SK-N-SH (cell line): Measurements from ENCODE around the gene ZNF69. TPM values are rescaled to one million over a fixed set of nuclear protein-coding genes. Genes with fewer than 3 reads are reported as not detected.

Experiments used
- CTCF ChIA-PET: fragments of 300-600, 350-600 bp; formaldehyde crosslinking; extraction: SDS; loops from one replicate; lab custom pipeline; 2021; lab: Yijun Ruan, JAX
- POLR2A ChIA-PET: fragments of 350-600 bp; sonication (Branson Sonifier 250); formaldehyde crosslinking; extraction: SDS; loops from one replicate; lab custom pipeline; 2020; ENCODE audit warnings: antibody characterized with exemption, inconsistent platforms; lab: Yijun Ruan, JAX
- DNase-seq: peaks from one replicate; pipeline ENCODE4 v3.0.0; 2012
- H2AFZ ChIP-seq: fragments of 200-600 bp; sonication (generic); 2 replicates; pipeline ENCODE4 v1.8.1; 2016; ENCODE audit warnings: antibody characterized with exemption, mild to moderate bottlenecking, low read depth
- H3F3A ChIP-seq: fragments of 200-600 bp; sonication (generic); replicated peaks from 2 replicates; pipeline ENCODE3; 2016; ENCODE audit warnings: antibody characterized with exemption, mild to moderate bottlenecking; ENCODE audit not compliant: insufficient read depth
- H3K27ac ChIP-seq, 2 experiments: fragments of 200-500 bp in 1 of 2; fragments of 200-600 bp in 1 of 2; sonication (Bioruptor generic) in 1 of 2; sonication (generic), shearing (Covaris generic) in 1 of 2; 2 replicates each; pipeline versions ENCODE4 v1.5.1 to v1.6.1; 2014 to 2016; ENCODE audit warnings: low read depth in 2 of 2, inconsistent platforms in 1 of 2, low read length in 1 of 2, mild to moderate bottlenecking in 1 of 2, mixed read lengths in 1 of 2
- H3K27me3 ChIP-seq: fragments of 200-600 bp; sonication (generic), shearing (Covaris generic); 2 replicates; pipeline ENCODE4 v1.6.1; 2016; ENCODE audit warnings: mixed run types; ENCODE audit not compliant: insufficient read depth
- H3K36me3 ChIP-seq, 2 experiments: fragments of 200-500 bp in 1 of 2; fragments of 200-600 bp in 1 of 2; sonication (Bioruptor generic) in 1 of 2; sonication (generic) in 1 of 2; replicated peaks in 1 of 2; 2 replicates each; pipeline versions ENCODE3 to v1.5.1; 2014 to 2016; ENCODE audit warnings: low read length in 1 of 2, mild to moderate bottlenecking in 1 of 2; ENCODE audit not compliant: insufficient read depth in 2 of 2, control insufficient read depth in 1 of 2
- H3K4me1 ChIP-seq, 2 experiments: fragments of 200-500 bp in 1 of 2; fragments of 200-600 bp in 1 of 2; sonication (Bioruptor generic) in 1 of 2; sonication (generic), shearing (Covaris generic) in 1 of 2; 2 replicates each; pipeline versions ENCODE4 v1.5.1 to v1.6.1; 2014 to 2016; ENCODE audit warnings: low read depth in 1 of 2, low read length in 1 of 2, mixed run types in 1 of 2; ENCODE audit not compliant: insufficient read depth in 2 of 2, control insufficient read depth in 1 of 2
- H3K4me2 ChIP-seq: fragments of 200-600 bp; sonication (generic), shearing (Covaris generic); 2 replicates; pipeline ENCODE4 v1.6.1; 2017; ENCODE audit warnings: mixed run types
- H3K4me3 ChIP-seq, 2 experiments: fragments of 200-500 bp in 1 of 2; fragments of 200-600 bp in 1 of 2; sonication (Bioruptor generic) in 1 of 2; sonication (generic), shearing (Covaris generic) in 1 of 2; 2 replicates each; pipeline versions ENCODE4 v1.5.1 to v1.8.1; 2014 to 2016; ENCODE audit warnings: low read depth in 2 of 2, inconsistent platforms in 1 of 2, low read length in 1 of 2, mild to moderate bottlenecking in 1 of 2, mixed read lengths in 1 of 2, moderate library complexity in 1 of 2
- H3K79me2 ChIP-seq: fragments of 200-600 bp; sonication (generic); 2 replicates; pipeline ENCODE4 v1.8.1; 2017; ENCODE audit warnings: mild to moderate bottlenecking; ENCODE audit not compliant: insufficient read depth
- H3K9ac ChIP-seq: fragments of 200-600 bp; sonication (generic); 2 replicates; pipeline ENCODE4 v1.6.1; 2017; ENCODE audit warnings: mixed run types
- H3K9me2 ChIP-seq: fragments of 200-600 bp; sonication (generic); 2 replicates; pipeline ENCODE4 v1.6.1; 2017; ENCODE audit warnings: mixed run types
- H3K9me3 ChIP-seq: fragments of 200-600 bp; sonication (generic); 2 replicates; pipeline ENCODE4 v1.6.1; 2017; ENCODE audit warnings: mixed run types, mild to moderate bottlenecking, moderate library complexity
- H4K20me1 ChIP-seq: fragments of 200-600 bp; sonication (generic); 2 replicates; pipeline ENCODE4 v1.6.1; 2017; ENCODE audit warnings: mild to moderate bottlenecking, mixed run types; ENCODE audit not compliant: insufficient read depth
- CHD2 ChIP-seq: fragments of 150-350 bp; IDR thresholded peaks from 2 replicates; pipeline ENCODE4 v1.6.1; 2018; ENCODE audit warnings: low read length; ENCODE audit not compliant: partially characterized antibody
- EZH2phosphoT487 ChIP-seq: fragments of 200-600 bp; sonication (generic); IDR thresholded peaks from 2 replicates; pipeline ENCODE4 v1.6.1; 2017; ENCODE audit warnings: low read depth, mixed run types, mild to moderate bottlenecking, antibody characterized with exemption, moderate library complexity, borderline replicate concordance
- FOXM1 ChIP-seq: IDR thresholded peaks from 2 replicates; pipeline ENCODE4 v1.4.0; 2012; ENCODE audit warnings: low read depth, mild to moderate bottlenecking
- POLR2AphosphoS5 ChIP-seq: IDR thresholded peaks from 2 replicates; pipeline ENCODE4 v1.6.1; 2012; ENCODE audit warnings: low read depth, low read length
- RAD21 ChIP-seq: IDR thresholded peaks from 2 replicates; pipeline ENCODE4 v1.6.1; 2012; ENCODE audit warnings: mild to moderate bottlenecking, low read length
- RCOR1 ChIP-seq: fragments of 150-350 bp; IDR thresholded peaks from 2 replicates; pipeline ENCODE4 v1.6.1; 2017; ENCODE audit warnings: antibody characterized with exemption, low read length
- REST ChIP-seq: IDR thresholded peaks from 2 replicates; pipeline ENCODE4 v1.6.1; 2012; ENCODE audit warnings: mild to moderate bottlenecking, low read depth, low read length, moderate library complexity
- SMC3 ChIP-seq: IDR thresholded peaks from 2 replicates; pipeline ENCODE4 v1.6.1; 2012; ENCODE audit warnings: low read depth, low read length, improper control_type of control experiment
- USF1 ChIP-seq: IDR thresholded peaks from 2 replicates; pipeline ENCODE4 v1.4.0; 2012; ENCODE audit warnings: low read depth, borderline replicate concordance
- WGBS: methylation state at CpG from one replicate; pipeline ENCODE4 v1.1.6; 2017; ENCODE audit warnings: low lambda C conversion rate; 5-methylcytosine and 5-hydroxymethylcytosine counted together
- polyA plus RNA-seq, 3 experiments: library from polyadenylated mRNA; depleted of rRNA; stranded (reverse); fragments of >200 nt; gene quantifications; 2 replicates each; pipeline ENCODE4 v1.2.3, GENCODE V29; 2012

Gene ZNF69
- polyA plus RNA-seq, 1 of the 3 experiments (the other 2 are of a cell fraction): 0.58 TPM

- WGBS: 45% methylated on average over 6 of the region's 6 CpGs
- no peak for DNase-seq
Observed at GRCh38 chr19:11921852-11922495, 34.4 kb downstream of the ZNF69 start.

More at GRCh38 chr19:11921852-11922495, 34.4 kb downstream of the ZNF69 start:
- Histone ChIP-seq H3K27ac (no peak overlapping the region), H3K9me3 (no peaks in the 10 kb centered on the region), H3K27me3 (no peaks in the 10 kb centered on the region), H3K4me2 (no peak overlapping the region), H3K36me3 (no peaks in the 10 kb centered on the region), H4K20me1 (no peaks in the 10 kb centered on the region), H3K4me1 (peaks cover 0 to 2% of the 10 kb centered on the region in 2 experiments; a peak in 1 of 4 replicates)
- ChIA-PET CTCF (interaction anchor here (1.2 to 6.5 kb wide), 3 partner anchors 67 to 219 kb away, joined by 4 to 84 read pairs (median 50); partner anchors contain the start of gene ZNF491), POLR2A (no interaction called here)
- TF ChIP-seq FOXM1 (no peak), POLR2AphosphoS5 (no peak), SMC3 (no peak), RCOR1 (no peak), REST (no peak), EZH2phosphoT487 (no peak), USF1 (no peak), RAD21 (no peak), CHD2 (no peak)
- TF ChIP-seq, all 33 proteins: peak for 0
- peaks cover 18% of the 10 kb centered on the region for H3K79me2 ChIP-seq
- H3K9me2 ChIP-seq: no peaks in the 10 kb centered on the region
- no peak overlapping the region for H3K9ac ChIP-seq
- no peak overlapping the region for H3K4me3 ChIP-seq
- no peak overlapping the region for H2AFZ ChIP-seq
- H3F3A ChIP-seq: peaks cover 10% of the 10 kb centered on the region
